ENCODE results near the gene STK24.

The STK24 gene

GRCh38 chr13:98439126-98439828, 137.6 kb downstream of the STK24 start:
- DNase-seq = no peak

- no peak for DNase-seq
Measured at GRCh38 chr13:98438246-98439125, 138.4 kb downstream of the STK24 start.

- no peak for DNase-seq
Measured at GRCh38 chr13:98436233-98436910, 140.5 kb downstream of the STK24 start.

GRCh38 chr13:98435376-98435775, 141.5 kb downstream of the STK24 start:
- no peak for DNase-seq

- no peak for DNase-seq
Measured at GRCh38 chr13:98434060-98434459, 142.8 kb downstream of the STK24 start.

- DNase-seq = no peak
Measured at GRCh38 chr13:98433654-98434053, 143.3 kb downstream of the STK24 start.

GRCh38 chr13:98432638-98433037, 144.3 kb downstream of the STK24 start:
- DNase-seq = no peak

GRCh38 chr13:98429977-98430736, 146.8 kb downstream of the STK24 start:
- DNase-seq = no peak

- no peak for DNase-seq
Measured at GRCh38 chr13:98429531-98429930, 147.4 kb downstream of the STK24 start.

GRCh38 chr13:98429081-98429480, 147.8 kb downstream of the STK24 start:
- no peak for DNase-seq

GRCh38 chr13:98428256-98428966, 148.5 kb downstream of the STK24 start:
- no peak for DNase-seq

- no peak for DNase-seq
Measured at GRCh38 chr13:98427331-98427995, 149.4 kb downstream of the STK24 start.

GRCh38 chr13:98423417-98423816, 153.5 kb downstream of the STK24 start:
- DNase-seq = no peak

- no peak for DNase-seq
Measured at GRCh38 chr13:98422046-98422445, 154.9 kb downstream of the STK24 start.

- no peak for DNase-seq
Measured at GRCh38 chr13:98420554-98421175, 156.2 kb downstream of the STK24 start.

GRCh38 chr13:98419786-98420553, 156.9 kb downstream of the STK24 start:
- no peak for DNase-seq

- no peak for DNase-seq
Measured at GRCh38 chr13:98416408-98416807, 160.5 kb downstream of the STK24 start.

GRCh38 chr13:98415326-98416070, 161.4 kb downstream of the STK24 start:
- DNase-seq = no peak
